Measurements from ENCODE around the gene CERK. TPM values are rescaled to one million over a fixed set of nuclear protein-coding genes. Genes with fewer than 3 reads are reported as not detected.

The CERK gene
- total and polyA plus RNA-seq, 2 of the 8 experiments (the other 6 are each of a cell fraction or from before 2014, with no cell fraction given) = 26.6 to 59.0 TPM

GRCh38 chr22:46678003-46678657 lies 59.9 kb downstream of the CERK start:
- Histone ChIP-seq H3K79me2 (ENCODE audit: control insufficient read depth in 1 of 2, insufficient read depth in 2 of 2, low read length in 2 of 2) (no peaks in the 10 kb centered on the region), H3K9ac (replicated peaks in 1 of 4; ENCODE audit: extremely low read depth in 1 of 4, low read depth in 3 of 4, low read length in 3 of 4) (no peak overlapping the region), H3K56ac (replicated peaks; ENCODE audit: insufficient read length, low read depth, low read length) (no peak overlapping the region), H2BK5ac (ENCODE audit: low read depth, low read length) (no peak overlapping the region), H3K4me1 (replicated peaks in 1 of 4; ENCODE audit: control insufficient read depth in 3 of 4, insufficient read depth in 4 of 4, low read length in 3 of 4) (no peaks in the 10 kb centered on the region), H3K27ac (ENCODE audit: low read depth, low read length) (no peak overlapping the region), H3K9me3 (ENCODE audit: insufficient read depth in 2 of 2, low read depth in 1 of 2, low read length in 1 of 2) (no peaks in the 10 kb centered on the region), H2BK12ac (ENCODE audit: low read depth, low read length) (no peak overlapping the region), H2BK20ac (ENCODE audit: low read length) (no peak overlapping the region), H3K18ac (ENCODE audit: extremely low read depth, low read length) (no peak overlapping the region), H3K4me3 (ENCODE audit: extremely low read depth in 1 of 4, insufficient read depth in 2 of 4, low read depth in 3 of 4, low read length in 4 of 4) (no peak overlapping the region), H3K14ac (ENCODE audit: insufficient read length) (no peak overlapping the region), H4K91ac (replicated peaks; ENCODE audit: insufficient read length, low read length) (no peak overlapping the region), H3K79me1 (ENCODE audit: low read depth, low read length) (no peaks in the 10 kb centered on the region), H4K8ac (ENCODE audit: extremely low read depth, insufficient read depth, low read length) (no peak overlapping the region), H2AK5ac (ENCODE audit: low read depth, low read length) (no peak overlapping the region), H4K5ac (ENCODE audit: insufficient read length, low read depth, low read length) (no peak overlapping the region), H3K4me2 (ENCODE audit: insufficient read depth in 1 of 2, low read depth in 2 of 2, low read length in 2 of 2) (no peak overlapping the region), H4K20me1 (replicated peaks in 1 of 2; ENCODE audit: control insufficient read depth in 1 of 2, insufficient read depth in 2 of 2, low read length in 2 of 2) (peaks cover 0 to 3% of the 10 kb centered on the region in 2 experiments), H2BK15ac (ENCODE audit: low read length) (no peak overlapping the region), H2BK120ac (replicated peaks; ENCODE audit: low read depth, low read length) (no peak overlapping the region), H3K36me3 (ENCODE audit: control insufficient read depth in 2 of 4, insufficient read depth in 4 of 4, low read length in 3 of 4) (no peaks in the 10 kb centered on the region; a peak in 1 of 8 replicates), H3K23ac (ENCODE audit: insufficient read length) (no peak overlapping the region), H3K23me2 (ENCODE audit: low read depth, low read length) (peaks cover 3% of the 10 kb centered on the region; the same call in 1 of the 2 replicates), H2AFZ (ENCODE audit: low read length) (no peak overlapping the region), H3K27me3 (replicated peaks in 1 of 4; ENCODE audit: control insufficient read depth in 3 of 4, extremely low read depth in 1 of 4, insufficient read depth in 3 of 4, low read length in 3 of 4) (no peaks in the 10 kb centered on the region), H3K4ac (replicated peaks; ENCODE audit: insufficient read length, low read depth, low read length) (no peak overlapping the region)
- 89% methylated on average over 20 of the region's 31 CpGs; no CpG with 5 or more reads in 1 of the 2 experiments for WGBS, 2 experiments (ENCODE audit: extremely low coverage in 1 of 2, insufficient coverage in 1 of 2, insufficient read length in 1 of 2, insufficient replicate concordance in 2 of 2, low coverage in 1 of 2, low lambda C conversion rate in 2 of 2, missing lambda C conversion rate in 1 of 2)
- DNase-seq (ENCODE audit: low read depth in 1 of 2, low spot score in 2 of 2) (no peak), FAIRE-seq (no peak)
- POLR2A ChIA-PET (ENCODE audit: partially characterized antibody) = no interaction called here
- CTCF ChIA-PET (ENCODE audit: partially characterized antibody) = interaction anchor here (0.6 to 1.3 kb wide), 4 partner anchors 17 to 114 kb away, joined by 3 to 4 read pairs (median 3); no protein-coding TSS in a partner anchor
- TF ChIP-seq RXRA (IDR thresholded peaks at IDR 0.05; ENCODE audit: insufficient read depth, low read depth, low read length) = no peak
- TF ChIP-seq SAP30 (IDR thresholded peaks at IDR 0.05; ENCODE audit: insufficient read depth, insufficient replicate concordance, low read length) = no peak
- no peak for TF ChIP-seq TBP (IDR thresholded peaks at IDR 0.05; ENCODE audit: low read depth, low read length)
- no peak for TF ChIP-seq E2F6 (IDR thresholded peaks at IDR 0.05)
- TF ChIP-seq POU5F1 (IDR thresholded peaks at IDR 0.05; ENCODE audit: low read depth, low read length) = no peak
- TF ChIP-seq SIX5 (IDR thresholded peaks at IDR 0.05; ENCODE audit: low read depth, low read length) = no peak
- no peak for TF ChIP-seq KDM5A (IDR thresholded peaks at IDR 0.05; ENCODE audit: low read length)
- no peak for TF ChIP-seq RAD21 (IDR thresholded peaks at IDR 0.05 in 1 of 2, conservative IDR thresholded peaks at IDR 0.05 in 1 of 2; ENCODE audit: low read depth in 2 of 2, low read length in 2 of 2)
- no peak for TF ChIP-seq BCL11A (IDR thresholded peaks at IDR 0.05; ENCODE audit: low read depth in 2 of 2, low read length in 2 of 2)
- no peak for TF ChIP-seq HDAC6 (IDR thresholded peaks at IDR 0.05; ENCODE audit: low read depth, low read length)
- no peak for TF ChIP-seq RBBP5 (IDR thresholded peaks at IDR 0.05; ENCODE audit: borderline replicate concordance, low read depth, low read length)
- no peak for TF ChIP-seq CHD2 (IDR thresholded peaks at IDR 0.05; ENCODE audit: low read length)

All from H1 (cell line).